ENCODE measurements around the gene NAA60. TPM values are rescaled to one million over a fixed set of nuclear protein-coding genes. Genes with fewer than 3 reads are reported as not detected.

Gene NAA60
- total and polyA plus RNA-seq, 2 experiments from 2014 or later: 11.2 to 49.4 TPM

DNA sequence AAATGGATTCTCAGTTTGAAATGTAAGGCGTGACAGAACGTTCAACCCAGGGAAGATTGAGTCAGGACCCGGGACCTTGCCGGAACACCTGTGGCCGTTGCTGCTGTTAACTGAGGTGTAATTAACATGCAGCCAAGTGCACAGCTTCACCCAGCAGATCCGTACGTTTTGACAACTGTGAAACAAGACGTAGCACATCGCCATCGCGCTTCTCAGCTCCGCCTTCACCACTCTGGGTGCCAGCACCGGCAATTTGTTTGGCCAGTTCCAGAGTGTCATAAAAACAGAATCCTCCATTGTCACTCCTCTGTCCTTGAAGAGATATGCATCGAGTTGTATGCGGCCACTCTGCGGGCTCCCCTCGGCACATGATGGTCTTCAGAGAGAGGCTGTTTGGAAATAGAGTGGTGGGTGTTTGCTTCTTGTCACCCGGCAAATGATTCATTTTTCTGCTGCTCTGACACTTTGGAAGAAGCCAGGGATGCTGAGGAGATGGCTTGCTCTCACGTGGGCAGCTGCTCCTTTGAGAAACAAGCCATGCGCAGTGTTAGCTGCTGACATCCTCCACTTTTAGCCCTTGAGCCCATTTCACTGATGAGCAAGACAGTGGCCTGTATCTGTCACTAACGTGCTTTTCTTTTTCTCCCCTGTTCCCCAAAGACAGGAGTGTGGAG lies 22.6 kb downstream of the NAA60 start:
- Histone ChIP-seq H3K9me2 (ENCODE audit: insufficient read depth) (no peaks in the 10 kb centered on the region), H3K4me2 (ENCODE audit: unreplicated experiment) (no peak overlapping the region), H3F3A (ENCODE audit: insufficient read depth) (no peaks in the 10 kb centered on the region), H3K9me3 (ENCODE audit: low read depth) (no peaks in the 10 kb centered on the region), H2AFZ (no peak overlapping the region), H3K9ac (no peak overlapping the region), H3K27me3 (replicated peaks; ENCODE audit: insufficient read depth) (no peaks in the 10 kb centered on the region), H4K20me1 (ENCODE audit: insufficient read depth) (peaks cover 6% of the 10 kb centered on the region), H3K27ac (no peak overlapping the region), H3K36me3 (ENCODE audit: low read depth) (peaks cover 3% of the 10 kb centered on the region; the same call in 1 of the 2 replicates), H3K79me2 (ENCODE audit: insufficient read depth) (peaks cover 100% of the 10 kb centered on the region), H3K4me1 (ENCODE audit: insufficient read depth) (no peaks in the 10 kb centered on the region), H3K4me3 (no peak overlapping the region)
- in situ Hi-C loops (cut with MboI): no loop called here
- TF ChIP-seq EZH2 (IDR thresholded peaks at IDR 0.05; ENCODE audit: insufficient read depth, poor library complexity, severe bottlenecking): no peak
- no peak for TF ChIP-seq EZH2phosphoT487 (IDR thresholded peaks at IDR 0.05; ENCODE audit: insufficient read depth, low read depth)
- DNase-seq: no peak
- WGBS, 2 experiments (ENCODE audit: low coverage in 1 of 2, low lambda C conversion rate in 2 of 2, missing lambda C conversion rate in 2 of 2): 92 to 93% methylated on average over 21 of the region's 21 CpGs

DNA sequence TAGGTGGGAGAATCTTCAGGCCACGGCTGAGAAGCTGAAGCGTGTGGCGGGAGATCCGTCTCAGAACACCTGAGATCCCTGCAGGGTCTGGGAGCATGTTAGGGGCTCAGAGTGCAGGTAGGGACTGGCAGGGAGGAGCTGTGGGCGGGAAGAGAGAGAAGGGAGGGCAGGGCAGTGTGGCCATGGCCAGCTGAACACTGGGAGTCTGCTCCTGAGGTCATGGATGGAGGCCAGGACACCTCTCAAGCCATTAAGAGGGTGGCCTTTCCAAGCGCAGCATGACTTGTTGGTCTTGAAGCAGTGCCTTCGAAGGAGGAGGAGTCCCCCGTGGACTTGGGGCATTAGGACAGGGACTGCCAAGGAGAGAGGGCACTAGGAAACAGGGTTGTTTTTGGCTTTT lies 23.7 kb downstream of the NAA60 start:
- H3K27me3 ChIP-seq (replicated peaks; ENCODE audit: insufficient read depth): no peaks in the 10 kb centered on the region
- no peaks in the 10 kb centered on the region for H3K9me2 ChIP-seq (ENCODE audit: insufficient read depth)
- H3K4me1 ChIP-seq (ENCODE audit: insufficient read depth): peaks cover 1% of the 10 kb centered on the region; the same call in 1 of the 2 replicates
- H3K9ac ChIP-seq: no peak overlapping the region
- in situ Hi-C loops (cut with MboI): no loop called here
- no peak overlapping the region for H3K27ac ChIP-seq
- H3K4me2 ChIP-seq (ENCODE audit: unreplicated experiment): no peak overlapping the region
- peaks cover 3% of the 10 kb centered on the region; the same call in 1 of the 2 replicates for H3K36me3 ChIP-seq (ENCODE audit: low read depth)
- TF ChIP-seq EZH2phosphoT487 (IDR thresholded peaks at IDR 0.05; ENCODE audit: insufficient read depth, low read depth): no peak
- TF ChIP-seq EZH2 (IDR thresholded peaks at IDR 0.05; ENCODE audit: insufficient read depth, poor library complexity, severe bottlenecking): no peak
- DNase-seq: no peak
- 96 to 97% methylated on average over 8 of the region's 8 CpGs for WGBS, 2 experiments (ENCODE audit: low coverage in 1 of 2, low lambda C conversion rate in 2 of 2, missing lambda C conversion rate in 2 of 2)
- peaks cover 6% of the 10 kb centered on the region for H4K20me1 ChIP-seq (ENCODE audit: insufficient read depth)
- H3K4me3 ChIP-seq: no peak overlapping the region
- H2AFZ ChIP-seq: no peak overlapping the region
- H3F3A ChIP-seq (ENCODE audit: insufficient read depth): peaks cover 3% of the 10 kb centered on the region; the same call in 1 of the 2 replicates
- no peaks in the 10 kb centered on the region for H3K9me3 ChIP-seq (ENCODE audit: low read depth)
- peaks cover 100% of the 10 kb centered on the region for H3K79me2 ChIP-seq (ENCODE audit: insufficient read depth)

DNA sequence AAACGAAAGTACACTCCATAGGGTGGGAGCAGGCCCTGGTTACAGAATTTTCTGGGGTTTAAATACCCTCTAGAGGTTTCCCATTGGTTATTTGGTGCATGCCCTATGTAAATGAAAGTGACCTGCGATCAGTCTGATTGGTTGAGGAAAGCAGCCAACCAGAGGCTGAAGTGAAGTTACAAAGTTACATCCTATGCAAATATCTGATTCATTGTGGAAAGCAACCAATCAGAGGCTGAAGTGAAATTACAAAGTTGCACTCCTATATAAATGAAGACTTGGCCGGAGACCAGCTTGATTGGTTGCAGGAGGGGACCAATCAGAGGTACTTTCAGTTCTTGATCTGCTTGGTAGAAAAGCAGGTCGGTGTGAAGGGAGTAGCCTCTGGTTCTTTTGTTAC lies 24.4 kb downstream of the NAA60 start:
- TF ChIP-seq EZH2 (IDR thresholded peaks at IDR 0.05; ENCODE audit: insufficient read depth, poor library complexity, severe bottlenecking) (no peak), EZH2phosphoT487 (IDR thresholded peaks at IDR 0.05; ENCODE audit: insufficient read depth, low read depth) (no peak)
- H3F3A ChIP-seq (ENCODE audit: insufficient read depth): peaks cover 9% of the 10 kb centered on the region; the same call in 1 of the 2 replicates
- no peak overlapping the region for H3K4me2 ChIP-seq (ENCODE audit: unreplicated experiment)
- no peaks in the 10 kb centered on the region for H3K9me2 ChIP-seq (ENCODE audit: insufficient read depth)
- H3K4me3 ChIP-seq: no peak overlapping the region
- no peaks in the 10 kb centered on the region for H3K9me3 ChIP-seq (ENCODE audit: low read depth)
- H3K4me1 ChIP-seq (ENCODE audit: insufficient read depth): peaks cover 9% of the 10 kb centered on the region
- peaks cover 100% of the 10 kb centered on the region for H3K79me2 ChIP-seq (ENCODE audit: insufficient read depth)
- H2AFZ ChIP-seq: no peak overlapping the region
- no peak overlapping the region for H3K27ac ChIP-seq
- 56 to 58% methylated on average over 4 of the region's 4 CpGs for WGBS, 2 experiments (ENCODE audit: low coverage in 1 of 2, low lambda C conversion rate in 2 of 2, missing lambda C conversion rate in 2 of 2)
- H3K9ac ChIP-seq: no peak overlapping the region
- peaks cover 6% of the 10 kb centered on the region for H4K20me1 ChIP-seq (ENCODE audit: insufficient read depth)
- in situ Hi-C loops (cut with MboI): no loop called here
- H3K27me3 ChIP-seq (replicated peaks; ENCODE audit: insufficient read depth): no peaks in the 10 kb centered on the region
- peak; percentile 43 for DNase-seq
- H3K36me3 ChIP-seq (ENCODE audit: low read depth): peaks cover 1% of the 10 kb centered on the region; the same call in 1 of the 2 replicates

DNA sequence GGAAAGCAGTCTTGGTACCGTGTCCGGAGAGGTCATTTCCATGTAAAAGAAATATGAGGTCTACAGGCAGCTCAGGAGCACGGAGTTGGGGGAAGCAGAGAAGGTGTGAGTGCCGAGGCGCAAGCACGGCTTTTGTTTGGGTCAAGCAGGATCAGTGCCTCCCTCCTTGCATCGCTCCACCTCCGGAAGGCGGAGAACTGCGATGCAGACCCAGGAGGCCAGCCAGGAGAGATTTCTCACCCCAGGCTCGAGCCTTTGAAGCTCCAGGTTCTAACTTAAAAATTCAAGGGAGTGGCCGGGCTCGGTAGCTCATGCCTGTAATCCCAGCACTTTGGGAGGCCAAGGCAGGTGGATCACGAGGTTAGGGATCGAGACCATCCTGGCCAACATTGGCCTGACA lies 25.0 kb downstream of the NAA60 start:
- peaks cover 3% of the 10 kb centered on the region for H4K20me1 ChIP-seq (ENCODE audit: insufficient read depth)
- H2AFZ ChIP-seq: no peak overlapping the region
- TF ChIP-seq EZH2phosphoT487 (IDR thresholded peaks at IDR 0.05; ENCODE audit: insufficient read depth, low read depth): no peak
- TF ChIP-seq EZH2 (IDR thresholded peaks at IDR 0.05; ENCODE audit: insufficient read depth, poor library complexity, severe bottlenecking): no peak
- H3K9me2 ChIP-seq (ENCODE audit: insufficient read depth): no peaks in the 10 kb centered on the region
- no peaks in the 10 kb centered on the region for H3K36me3 ChIP-seq (ENCODE audit: low read depth)
- peaks cover 15% of the 10 kb centered on the region for H3K4me1 ChIP-seq (ENCODE audit: insufficient read depth)
- H3K79me2 ChIP-seq (ENCODE audit: insufficient read depth): peaks cover 100% of the 10 kb centered on the region
- H3K27me3 ChIP-seq (replicated peaks; ENCODE audit: insufficient read depth): no peaks in the 10 kb centered on the region
- peaks cover 14% of the 10 kb centered on the region; the same call in 1 of the 2 replicates for H3F3A ChIP-seq (ENCODE audit: insufficient read depth)
- H3K9me3 ChIP-seq (ENCODE audit: low read depth): no peaks in the 10 kb centered on the region
- DNase-seq: no peak
- H3K4me2 ChIP-seq (ENCODE audit: unreplicated experiment): no peak overlapping the region
- H3K4me3 ChIP-seq: no peak overlapping the region
- in situ Hi-C loops (cut with MboI): no loop called here
- no peak overlapping the region for H3K27ac ChIP-seq
- H3K9ac ChIP-seq: no peak overlapping the region
- WGBS, 2 experiments (ENCODE audit: low coverage in 1 of 2, low lambda C conversion rate in 2 of 2, missing lambda C conversion rate in 2 of 2): 66 to 67% methylated on average over 15 of the region's 15 CpGs
